Dermis microvascular lymphatic vessel endothelial cell (primary cell): ENCODE measurements around the gene FHL3. TPM values are rescaled to one million over a fixed set of nuclear protein-coding genes. Genes with fewer than 3 reads are reported as not detected.
"Not testable (repeated sequence)": the region's sequence is repeated elsewhere in the genome, so short reads cannot be mapped to it uniquely, and the experiment has no call there.

Experiments used
- DNase-seq, 2 donors: peaks; one replicate each; pipeline versions ENCODE4 v3.0.0 to v3.0.0-alpha.2; 2010; ENCODE audit warnings: low read depth in 2 of 2
- total RNA-seq: library from RNA; depleted of rRNA; stranded (reverse); fragments of >200 nt; gene quantifications from 2 replicates; pipeline ENCODE4 v1.2.1, GENCODE V29; 2014

Gene FHL3
- total RNA-seq, 1 donor from 2014 or later, result 10.9 TPM

DNA sequence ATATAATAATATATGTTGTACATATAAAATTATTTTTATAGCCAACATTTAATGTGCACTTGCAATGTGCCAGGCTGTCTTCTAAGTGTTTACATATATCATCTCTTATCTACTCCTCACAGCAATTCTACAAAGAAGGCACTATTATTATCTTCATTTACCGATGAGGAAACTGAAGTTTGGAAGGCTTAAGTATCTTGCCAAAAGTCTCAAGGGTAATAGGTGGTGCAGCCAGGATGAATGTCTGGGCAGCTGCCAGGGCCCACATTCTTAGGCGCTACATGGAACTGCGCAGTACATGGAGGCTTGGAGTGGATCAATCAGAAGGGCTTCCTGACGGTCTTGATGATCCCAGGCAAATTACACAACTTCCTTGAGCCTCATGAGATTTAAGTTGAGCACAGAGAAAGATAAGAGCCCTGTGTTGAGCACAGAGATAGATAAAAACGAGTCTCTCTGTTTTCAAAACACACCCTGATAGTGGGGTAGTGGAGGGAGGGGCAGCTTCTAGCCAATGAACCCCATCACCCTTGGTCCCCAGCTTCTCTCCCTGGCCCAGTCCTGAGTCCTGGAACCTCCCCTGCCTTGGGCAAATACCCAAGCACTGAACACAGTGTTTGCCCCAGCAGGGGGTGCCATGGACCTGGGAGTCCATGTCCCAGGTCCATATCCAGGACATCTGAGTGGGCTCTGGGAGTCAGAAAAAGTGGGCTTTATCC lies 32.1 kb upstream of the FHL3 start:
- peak in 1 of 2 donors; percentile 40 for DNase-seq

DNA sequence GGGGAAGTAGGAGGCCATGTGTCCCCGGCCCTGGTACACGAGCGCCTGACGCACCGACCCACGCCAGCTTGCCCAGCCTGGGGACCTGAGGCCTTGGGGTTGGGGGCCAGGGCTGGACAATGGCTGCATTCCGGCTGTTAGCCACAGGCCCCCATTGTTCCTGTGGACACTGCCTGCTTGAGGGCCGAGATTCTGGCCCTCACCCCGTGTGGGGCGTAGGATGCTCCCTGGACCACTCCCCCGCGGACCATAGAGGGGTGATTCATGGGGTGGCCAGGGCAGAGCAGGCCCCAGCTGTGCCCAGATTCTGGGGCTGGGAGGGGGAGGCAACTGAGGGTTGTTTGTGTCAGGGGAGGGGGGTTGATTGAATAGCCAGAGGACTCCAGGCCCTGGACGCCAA lies 29.6 kb upstream of the FHL3 start:
- DNase-seq, result no peak

DNA sequence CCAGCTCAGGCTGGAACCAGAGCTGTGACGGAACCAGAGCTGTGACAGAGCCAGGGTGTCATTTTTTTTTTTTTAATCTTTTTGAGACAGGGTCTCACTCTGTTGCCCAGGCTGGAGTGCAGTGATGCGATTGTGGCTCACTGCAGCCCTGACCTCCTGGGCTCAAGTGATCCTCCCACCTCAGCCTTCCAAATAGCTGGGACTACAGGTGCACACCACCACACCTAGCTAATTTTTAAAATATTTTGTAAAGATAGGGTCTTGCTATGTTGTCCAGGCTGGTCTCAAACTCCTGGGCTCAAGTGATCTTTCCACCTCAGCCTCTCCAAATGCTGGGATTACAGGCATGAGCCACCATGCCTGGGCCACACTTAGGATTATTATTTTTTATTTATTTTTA lies 27.7 kb upstream of the FHL3 start:
- not testable (repeated sequence) for DNase-seq

DNA sequence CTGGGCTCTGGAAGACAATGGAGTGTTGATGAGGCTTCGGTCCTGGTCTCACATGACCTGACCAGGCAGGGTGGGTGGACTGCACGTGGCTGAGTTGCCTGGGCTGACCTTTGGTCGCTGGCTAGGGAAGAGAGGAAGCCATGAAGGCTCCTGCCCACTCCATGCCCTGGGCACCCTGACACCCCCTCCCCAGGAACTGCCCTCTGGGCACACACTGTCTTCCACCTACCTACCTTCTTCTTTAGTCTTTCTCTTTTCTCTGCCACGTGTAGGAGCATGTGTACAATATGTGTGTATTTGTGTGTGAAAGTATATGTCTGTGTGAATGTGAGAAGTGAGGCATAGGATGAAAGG lies 26.2 kb upstream of the FHL3 start:
- DNase-seq, result no peak

DNA sequence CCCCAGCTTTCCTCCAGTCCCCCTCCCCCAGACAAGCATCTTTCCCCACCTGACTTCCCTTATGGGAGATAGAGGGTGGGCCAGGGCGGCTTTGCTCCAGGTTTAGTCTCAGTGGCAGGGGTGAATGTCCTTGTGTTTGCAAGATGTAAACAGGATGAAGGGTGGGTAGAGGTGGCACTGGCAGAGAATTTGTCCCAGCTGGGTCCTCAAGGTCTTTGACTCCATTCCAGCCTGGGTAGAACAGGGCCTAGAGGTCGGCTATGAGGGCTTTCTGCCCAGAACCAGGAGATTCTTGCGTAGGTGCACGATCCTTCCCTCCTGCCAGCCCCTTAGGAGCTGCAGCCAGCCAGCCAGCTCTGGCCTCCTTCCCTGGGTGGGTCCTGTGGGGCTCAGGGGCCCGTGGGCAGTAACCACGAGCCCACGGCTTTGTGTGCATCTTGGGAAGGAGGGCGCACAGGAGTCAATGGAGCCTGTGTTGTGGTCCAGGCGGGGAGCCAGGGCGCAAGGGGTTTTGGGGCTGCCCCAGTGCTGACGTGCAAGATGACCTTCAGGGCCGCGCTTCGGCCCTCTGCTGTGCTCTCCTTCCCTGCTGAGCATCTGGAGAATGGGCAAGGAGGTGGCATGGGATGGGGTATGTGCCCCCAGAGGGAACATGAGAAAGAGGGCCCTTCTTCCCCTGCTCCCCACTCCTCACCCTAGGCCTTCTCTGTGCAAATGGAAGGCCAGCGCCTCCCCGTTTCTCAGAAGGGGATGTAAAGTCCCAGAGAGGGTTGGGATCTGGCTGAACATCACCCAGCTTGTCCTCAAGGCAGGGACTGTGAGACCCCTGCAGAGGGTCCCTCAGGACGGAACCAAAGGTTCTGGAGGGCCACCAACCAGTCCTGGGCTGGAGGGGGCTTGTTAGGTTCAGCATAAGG lies 25.5 kb upstream of the FHL3 start:
- DNase-seq, result no peak

DNA sequence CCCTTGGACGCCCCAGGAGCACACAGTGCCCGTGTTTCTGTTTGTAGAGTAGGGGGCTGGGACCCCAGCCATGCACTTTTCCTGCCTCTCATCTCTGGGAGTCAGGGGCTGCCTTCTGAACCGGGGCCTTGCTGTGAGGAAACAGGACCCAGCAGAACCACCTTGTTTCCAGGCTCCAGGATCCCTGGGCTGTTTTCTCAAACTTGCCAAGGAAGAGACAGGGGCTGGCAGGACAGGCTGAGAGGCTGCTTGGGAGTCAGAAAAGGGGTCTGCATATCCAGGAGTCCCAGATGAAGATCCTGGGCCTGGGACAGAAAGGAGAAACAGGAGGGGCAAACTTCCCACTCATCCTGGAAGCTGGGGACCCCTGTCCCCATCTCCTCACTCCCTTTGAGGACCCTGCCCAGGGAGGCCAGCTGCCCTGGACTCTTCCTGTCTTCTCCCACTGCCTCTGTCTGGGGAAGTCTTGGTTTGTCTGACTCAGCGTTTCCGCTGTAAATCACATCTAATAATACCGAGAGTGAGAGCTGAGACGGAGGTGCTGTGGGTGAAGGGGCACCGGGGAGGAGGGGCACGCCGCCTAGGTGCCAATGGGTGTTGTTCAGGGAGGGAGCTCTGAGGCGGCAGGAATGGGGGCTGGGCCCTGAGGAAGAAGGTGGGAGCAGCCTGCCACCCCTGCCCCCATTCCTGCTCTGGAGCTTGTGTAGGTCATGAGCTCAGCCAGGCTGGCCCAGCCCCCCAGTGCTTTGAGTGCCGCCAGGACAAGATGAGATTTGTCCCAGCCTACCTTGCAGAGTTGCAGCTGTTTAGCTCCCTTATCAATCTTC lies 24.6 kb upstream of the FHL3 start:
- DNase-seq, result peak in 1 of 2 donors; percentile 66

DNA sequence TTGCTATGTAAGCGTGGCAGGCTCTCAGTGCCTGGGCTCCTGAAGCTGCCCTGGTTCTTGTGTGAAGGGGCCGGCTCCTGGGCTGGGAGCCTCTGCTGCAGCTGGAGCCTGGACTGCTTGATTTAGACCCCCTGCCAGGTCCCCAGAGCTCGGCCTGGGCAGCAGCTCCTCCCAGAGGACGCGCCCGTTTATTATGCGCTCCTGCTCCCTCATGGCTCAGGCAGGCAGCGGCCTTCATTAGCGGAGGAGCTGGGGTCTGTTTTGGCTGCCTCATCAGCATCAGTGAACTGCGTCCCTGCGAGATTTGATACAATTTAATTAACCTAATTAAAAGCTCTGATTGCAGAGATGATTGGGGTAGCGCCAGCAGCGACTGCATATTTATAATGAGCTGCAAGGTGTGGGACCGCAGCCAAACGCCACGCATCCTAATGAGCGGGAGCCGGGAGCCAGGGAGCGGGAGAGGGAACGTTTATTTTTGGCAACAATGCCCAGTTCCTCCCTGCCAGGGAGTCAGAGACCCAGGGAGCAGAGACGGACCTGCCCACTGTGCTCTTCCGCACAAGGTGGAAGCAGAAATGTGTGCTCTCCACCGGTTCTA lies 23.9 kb upstream of the FHL3 start:
- DNase-seq, result no peak

DNA sequence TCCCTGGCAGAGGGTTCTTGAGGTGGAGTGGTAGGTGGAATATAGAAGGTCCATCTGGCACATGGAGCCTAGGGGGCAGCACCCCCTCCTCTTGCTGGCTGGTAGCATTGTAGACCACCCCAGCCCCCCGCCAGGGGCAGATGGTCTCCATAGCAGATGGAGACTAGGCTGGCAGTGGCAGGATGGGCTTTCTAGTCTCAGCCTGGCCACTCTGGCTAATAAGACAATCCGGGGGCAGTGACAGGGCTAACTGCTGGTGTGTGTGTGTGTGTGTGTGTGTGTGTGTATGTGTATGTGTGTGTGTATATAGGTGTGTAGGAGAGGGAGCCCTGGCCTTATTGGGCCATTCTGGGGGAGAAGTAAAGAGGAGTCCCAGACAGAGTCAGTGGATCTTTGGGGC lies 23.4 kb upstream of the FHL3 start:
- DNase-seq, result no peak

DNA sequence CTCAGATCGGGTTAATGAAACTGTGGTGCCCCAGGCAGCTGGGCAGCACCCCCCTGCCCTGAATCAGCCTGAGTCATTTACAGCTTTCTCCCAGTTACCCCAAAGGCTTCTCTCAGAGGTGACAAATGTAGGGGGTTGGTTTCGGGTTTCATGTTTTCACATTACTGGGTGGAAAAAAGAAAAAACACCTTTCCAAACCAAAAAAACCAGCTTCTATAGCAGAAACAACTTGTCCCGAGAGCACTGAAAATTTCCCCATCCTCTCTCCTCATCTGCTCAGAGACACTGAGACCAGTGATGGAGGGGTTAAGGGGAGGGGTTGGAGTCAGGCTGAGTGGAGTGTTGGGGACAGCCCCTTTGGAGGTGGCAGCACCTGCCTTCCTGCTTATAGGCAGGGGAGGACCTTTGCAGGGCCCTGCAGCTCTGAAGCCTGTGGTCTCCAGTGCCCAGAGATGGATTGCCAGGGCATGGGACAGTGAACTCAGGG lies 22.8 kb upstream of the FHL3 start:
- no peak for DNase-seq

DNA sequence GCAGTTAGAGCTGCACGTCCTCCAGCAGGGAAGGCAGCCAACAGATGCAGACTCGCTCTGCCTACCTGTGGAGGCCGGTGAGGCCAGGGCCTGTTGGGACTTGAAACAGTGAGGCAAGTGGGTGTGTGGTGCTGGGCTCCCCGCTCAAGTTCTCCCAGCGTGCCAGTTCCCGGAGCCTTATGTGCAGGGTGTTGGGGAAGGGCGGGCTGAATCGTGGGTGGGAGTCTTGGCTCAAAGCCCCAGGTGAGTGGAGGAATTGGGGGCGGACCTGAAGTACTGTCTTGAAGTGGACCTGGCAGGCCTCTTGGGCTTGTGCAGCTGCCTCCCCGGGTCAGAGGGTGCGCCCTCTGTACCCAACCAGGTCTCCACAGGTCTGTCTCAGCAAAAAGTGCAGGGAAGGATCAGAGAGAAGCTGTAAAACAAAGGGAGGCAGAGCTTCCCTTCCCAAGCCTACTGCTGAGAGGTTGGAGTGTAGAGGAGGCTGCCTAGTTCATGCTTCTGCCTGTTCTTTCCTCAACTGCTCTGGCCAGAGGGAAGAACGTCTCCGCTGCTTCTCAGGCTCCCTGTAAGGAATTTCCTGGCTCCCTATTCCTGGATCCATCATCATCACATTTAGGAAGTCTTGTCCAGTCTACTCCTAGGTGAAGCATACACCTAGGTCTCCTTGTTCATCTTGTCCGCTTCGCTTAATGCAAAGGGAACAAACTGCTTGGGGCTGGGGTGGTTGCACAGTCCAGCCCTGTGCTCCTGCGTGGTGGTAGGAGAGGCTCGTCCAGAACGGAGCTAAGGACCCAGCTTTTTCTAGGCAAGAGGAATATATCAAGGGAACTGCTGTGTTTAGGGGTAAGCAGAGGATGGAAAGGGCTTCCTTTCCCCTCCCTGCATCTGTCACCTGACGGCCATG lies 22.1 kb upstream of the FHL3 start:
- no peak for DNase-seq

DNA sequence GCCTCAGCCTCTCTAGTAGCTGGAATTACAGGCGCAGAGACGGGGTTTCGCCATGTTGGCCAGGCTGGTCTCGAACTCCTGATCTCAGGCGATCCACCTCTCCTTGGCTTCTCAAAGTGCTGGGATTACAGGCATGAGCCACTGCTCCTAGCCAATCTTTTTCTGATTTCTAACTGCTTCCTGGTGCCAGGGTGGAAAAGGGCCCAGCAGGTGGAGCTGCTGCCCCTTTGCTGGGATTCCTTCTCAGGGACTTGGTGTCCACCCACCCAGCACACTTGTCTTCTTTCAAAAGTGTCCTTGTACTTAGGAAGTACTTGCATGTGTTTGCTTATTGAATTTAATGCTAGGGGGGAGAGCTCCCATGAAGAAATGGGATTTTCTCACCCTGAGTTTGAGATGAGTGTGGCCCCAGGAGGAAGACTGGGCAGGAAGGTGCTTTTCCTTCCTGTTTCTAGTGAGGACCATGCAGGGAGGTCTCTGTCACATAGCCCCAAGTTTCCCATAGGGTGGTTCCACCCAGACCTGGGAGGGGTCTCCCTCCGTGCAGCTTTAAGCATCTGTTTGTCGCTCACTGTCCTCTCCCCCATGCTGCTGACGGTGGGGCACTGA lies 21.4 kb upstream of the FHL3 start:
- peak in 1 of 2 donors; percentile 67 for DNase-seq

DNA sequence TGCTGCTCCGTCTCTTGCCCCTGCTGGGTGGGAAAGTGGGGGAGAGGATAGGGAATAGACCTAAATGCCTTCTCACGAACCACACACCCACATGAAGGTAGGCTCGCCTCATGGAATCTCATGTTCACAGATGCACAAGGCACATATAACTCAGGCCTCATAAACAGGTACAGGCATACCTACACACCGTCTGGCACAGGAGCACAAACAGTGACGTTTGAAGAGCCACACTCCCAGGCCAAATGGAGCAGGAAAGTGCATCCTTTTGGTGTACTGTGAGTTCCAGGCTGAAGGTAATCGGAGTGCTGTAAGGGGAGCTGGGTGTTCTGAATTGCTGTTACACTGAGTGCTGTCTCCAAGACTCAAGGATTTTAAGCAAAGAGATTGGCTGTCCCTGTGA lies 20.4 kb upstream of the FHL3 start:
- DNase-seq, result no peak

DNA sequence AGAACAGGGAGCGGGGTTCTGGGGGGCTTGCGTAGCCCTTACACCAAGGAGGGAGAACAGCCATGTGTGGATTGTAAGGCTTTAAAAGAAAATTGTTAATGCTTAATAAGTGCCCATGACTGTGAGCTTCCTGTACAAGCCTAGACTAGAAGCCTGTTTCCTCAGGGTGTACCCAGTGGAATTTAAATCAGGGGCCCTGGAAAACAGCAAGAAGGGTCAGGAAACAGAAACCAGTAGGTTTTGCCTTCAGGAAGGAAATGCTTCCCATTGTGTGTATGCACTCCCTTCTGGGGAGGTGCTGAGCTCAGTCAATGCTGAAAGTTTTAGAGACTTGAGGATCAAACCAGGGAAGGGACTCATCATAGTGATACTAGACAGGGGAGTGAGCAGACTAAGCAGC lies 19.9 kb upstream of the FHL3 start:
- no peak for DNase-seq

DNA sequence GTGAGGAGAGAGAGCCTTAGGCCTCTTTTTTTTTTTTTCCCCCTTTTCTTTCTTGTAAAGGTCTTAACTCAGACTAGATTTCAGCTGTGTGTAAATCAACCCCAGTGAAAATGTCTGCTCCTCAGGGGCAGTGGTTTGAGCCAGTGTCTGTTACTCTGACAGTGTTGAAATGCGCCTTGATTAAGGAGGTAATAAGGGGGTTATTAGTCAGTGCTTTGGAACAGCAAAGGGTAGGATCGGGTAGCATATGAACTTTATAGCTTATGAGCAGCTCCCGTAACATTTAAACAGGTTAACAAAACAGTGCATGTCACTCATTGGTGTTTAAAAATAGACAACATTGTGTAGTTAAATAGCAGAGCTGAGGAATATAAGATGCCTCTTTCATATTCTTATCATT lies 17.5 kb upstream of the FHL3 start:
- no peak for DNase-seq

DNA sequence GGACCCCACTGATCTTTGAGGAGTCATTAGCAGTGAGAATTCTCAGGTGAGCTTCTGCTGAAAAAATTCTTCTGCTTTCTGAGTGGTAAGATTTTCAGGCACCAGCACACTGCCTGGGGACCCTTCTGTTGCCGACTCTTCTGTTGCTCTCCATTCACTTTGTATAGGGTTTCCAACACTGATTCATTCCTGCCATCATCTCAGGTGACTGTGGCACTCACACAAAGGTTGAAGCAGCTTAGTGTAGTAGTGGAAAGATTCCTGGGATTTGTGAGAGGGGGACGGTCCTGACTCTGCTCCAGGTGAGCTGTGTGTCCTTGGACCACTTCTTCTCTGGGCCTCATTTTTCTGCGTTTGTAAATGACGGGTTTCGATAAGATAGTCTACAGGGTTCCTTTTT lies 16.7 kb upstream of the FHL3 start:
- DNase-seq, result no peak

DNA sequence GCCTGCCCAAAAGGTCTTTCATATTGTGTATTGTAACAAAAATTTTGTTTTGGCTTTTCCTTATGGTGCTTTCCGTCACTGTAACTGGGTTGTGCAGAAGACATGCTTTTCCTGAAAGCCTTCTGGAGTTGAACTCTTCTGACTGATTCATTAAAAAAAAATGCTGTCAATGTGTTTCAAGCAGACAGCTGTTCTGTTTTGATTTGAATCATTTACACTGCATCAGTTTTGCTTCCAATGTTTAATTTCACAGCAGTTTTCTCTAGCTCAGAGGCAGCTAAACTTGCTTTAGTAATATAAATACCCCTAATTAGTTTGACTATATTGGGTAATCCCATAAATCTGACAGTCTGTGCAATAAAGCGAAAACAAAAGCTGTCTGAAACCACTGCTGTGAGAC lies 15.1 kb upstream of the FHL3 start:
- DNase-seq, result no peak

DNA sequence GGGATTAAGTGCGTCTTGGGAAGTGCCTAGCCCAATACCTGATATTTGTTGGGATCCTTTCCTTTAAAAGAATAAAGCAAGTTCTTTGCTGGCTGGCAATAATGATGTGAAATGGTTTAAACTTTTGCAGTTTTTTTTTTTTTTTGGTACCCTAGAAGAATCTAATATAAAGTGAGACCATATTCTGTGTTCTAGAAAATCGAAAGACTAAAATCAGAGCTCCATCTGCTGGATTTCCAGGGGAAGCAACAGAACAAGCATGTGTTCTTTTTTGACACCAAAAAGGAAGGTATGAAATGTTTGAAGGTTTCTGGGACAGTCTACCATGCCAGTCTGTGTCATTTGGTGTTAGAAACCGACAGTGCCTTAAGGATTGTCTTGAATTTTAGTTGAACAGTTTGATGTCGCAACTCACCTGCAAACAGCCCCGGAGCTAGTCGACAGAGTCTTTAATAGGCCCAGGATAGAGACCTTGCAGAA lies 13.6 kb upstream of the FHL3 start:
- peak; percentile 38 to 54 for DNase-seq

DNA sequence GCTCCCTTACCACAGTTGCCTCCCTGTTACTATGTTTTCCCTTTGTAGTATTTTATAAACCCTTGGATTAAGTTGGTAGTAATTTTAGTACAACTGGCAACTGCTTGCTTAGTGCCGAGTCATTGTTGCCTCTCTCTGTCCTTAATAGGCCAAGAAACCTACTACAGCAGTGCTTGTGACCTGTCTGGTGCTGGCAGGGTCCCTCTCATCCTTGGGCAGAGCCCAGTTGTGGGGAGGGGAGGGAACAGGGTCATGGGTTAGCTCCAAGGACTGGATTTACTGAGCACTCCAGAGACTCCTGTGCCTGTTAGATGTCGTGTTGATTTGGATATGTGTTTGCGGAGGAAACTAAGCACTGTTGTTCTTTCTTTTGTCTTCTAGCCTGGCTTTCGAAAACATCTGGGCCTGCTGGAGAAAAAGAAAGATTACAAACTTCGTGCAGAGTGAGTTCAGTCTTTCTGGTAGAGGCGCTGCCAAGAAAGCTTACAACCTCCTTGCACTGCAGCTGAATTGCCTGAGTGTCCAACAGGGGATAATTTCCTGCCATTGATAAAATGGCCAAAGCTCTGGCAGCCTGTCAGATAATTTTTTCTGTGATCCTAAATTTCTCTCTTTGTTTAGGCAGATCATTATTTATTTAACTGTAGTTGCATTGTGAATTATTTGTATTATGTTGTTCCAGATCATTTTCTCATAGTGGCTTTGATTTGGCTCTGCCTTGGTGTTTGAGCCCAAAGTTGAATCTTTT lies 10.8 kb upstream of the FHL3 start:
- DNase-seq, result peak in 1 of 2 donors; percentile 78
